NCI-H82 (cell line): Measurements from ENCODE around the gene LCORL.
A peak's percentile ranks its signal among the peaks of the same experiment; 100 is the strongest.
"Not testable (repeated sequence)": the region's sequence is repeated elsewhere in the genome, so short reads cannot be mapped to it uniquely, and the experiment has no call there.

Experiments used
- DNase-seq: peaks from one replicate; lab custom pipeline; 2025; lab: John Stamatoyannopoulos, UW

Gene LCORL

GRCh38 chr4:18020145-18020670, 1.3 kb downstream of the LCORL start:
- peak; percentile 54 for DNase-seq

GRCh38 chr4:18014269-18014668, 7.3 kb downstream of the LCORL start:
- DNase-seq = no peak

DNA sequence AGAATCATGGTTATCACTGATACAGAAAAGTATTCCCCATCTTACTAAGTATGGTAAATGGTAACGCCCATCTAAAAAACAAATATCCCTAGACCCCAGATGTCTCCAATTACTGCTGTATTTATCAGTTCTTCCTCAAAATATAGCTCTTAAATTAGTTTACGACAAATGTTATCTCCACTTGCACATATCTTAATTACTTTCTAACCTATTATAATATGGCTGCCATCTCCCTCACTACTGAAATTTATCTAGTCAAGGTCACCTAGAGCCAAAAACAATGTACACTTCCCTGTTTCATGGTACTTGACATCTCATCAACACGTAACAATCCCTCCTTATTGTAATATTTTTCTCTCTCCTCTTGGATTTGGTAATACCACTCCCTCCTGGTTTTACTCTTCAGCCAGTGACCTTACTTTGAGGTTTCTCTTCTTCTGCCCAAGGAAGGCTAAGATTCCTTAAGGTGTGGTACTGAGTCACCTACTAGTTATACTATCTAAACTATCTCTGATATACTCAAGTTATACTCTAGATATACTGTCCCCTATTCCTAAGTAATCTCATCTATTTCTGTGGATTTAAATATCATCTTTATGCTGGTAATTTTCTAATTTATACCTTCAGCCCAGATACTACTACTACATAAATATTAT, 8.6 kb downstream of the LCORL start:
- DNase-seq = no peak

DNA sequence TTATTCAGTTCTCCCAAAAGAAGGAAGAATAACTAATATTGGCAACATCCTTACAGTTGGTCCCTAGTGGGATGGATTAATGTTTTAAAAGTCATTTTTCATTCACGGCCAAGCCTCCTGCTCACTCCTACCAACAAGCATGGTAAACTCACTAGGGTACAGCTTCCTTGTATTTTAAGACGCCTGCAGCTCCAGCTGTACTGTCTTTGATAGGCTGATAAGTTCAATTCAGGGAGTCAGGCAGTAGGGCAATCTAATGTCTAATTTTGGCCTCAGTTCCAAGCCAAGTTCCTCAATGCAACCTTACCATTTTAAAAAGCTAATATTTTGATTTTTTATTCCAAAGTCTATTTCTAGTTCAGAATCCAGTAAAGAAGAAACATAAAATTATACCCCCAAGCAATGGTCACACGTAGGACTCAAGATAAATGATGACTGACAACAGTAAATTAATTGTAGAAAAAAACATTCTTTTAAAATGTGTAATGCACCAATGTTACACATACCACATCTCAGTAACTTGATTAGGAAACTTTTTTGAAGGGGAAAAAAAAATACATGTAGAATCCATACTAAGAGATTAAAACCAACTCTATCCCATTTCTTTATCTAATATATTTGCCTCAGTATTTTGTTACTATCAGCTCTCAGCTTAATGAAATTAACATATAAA, 9.3 kb downstream of the LCORL start:
- peak; percentile 16 for DNase-seq

- DNase-seq = no peak
These were observed 13.9 kb downstream of the LCORL start for GRCh38 chr4:18007625-18008024.

DNA sequence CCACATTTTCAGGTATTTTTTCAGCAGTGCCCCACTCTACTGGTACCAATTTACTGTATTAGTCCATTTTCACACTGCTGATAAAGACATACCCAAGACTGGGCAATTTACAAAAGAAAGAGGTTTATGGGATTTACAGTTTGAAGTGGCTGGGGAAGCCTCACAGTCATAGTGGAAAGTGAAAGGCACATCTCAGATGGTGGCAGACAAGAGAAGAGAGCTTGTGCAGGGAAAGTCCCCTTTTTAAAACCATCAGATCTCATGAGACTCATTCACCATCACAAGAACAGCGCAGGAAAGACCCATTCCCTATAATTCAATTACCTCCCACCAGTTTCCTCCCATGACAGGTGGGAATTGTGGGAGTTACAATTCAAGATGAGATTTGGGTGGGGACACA, 15.1 kb downstream of the LCORL start:
- not testable (repeated sequence) for DNase-seq

- no peak for DNase-seq
These were observed 24.4 kb downstream of the LCORL start for GRCh38 chr4:17997129-17997528.

DNA sequence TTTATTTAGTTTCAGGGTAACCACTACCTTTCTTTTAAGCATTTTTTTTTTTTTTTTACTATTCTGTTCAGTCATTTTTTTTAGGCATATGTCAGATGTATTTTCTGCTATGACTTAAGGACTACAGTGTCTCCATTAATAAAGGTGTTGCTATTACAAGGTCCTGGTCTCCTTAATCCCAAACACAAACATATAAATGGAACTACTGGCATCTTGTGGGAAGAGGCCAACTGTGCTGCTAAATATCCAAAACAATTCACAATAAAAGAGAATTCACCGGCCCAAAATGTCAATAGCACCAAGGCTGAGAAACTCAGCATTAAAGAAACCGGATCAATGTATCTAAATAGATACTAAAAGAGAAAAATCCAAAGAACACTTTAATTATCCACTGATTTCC, 26.4 kb downstream of the LCORL start:
- no peak for DNase-seq

DNA sequence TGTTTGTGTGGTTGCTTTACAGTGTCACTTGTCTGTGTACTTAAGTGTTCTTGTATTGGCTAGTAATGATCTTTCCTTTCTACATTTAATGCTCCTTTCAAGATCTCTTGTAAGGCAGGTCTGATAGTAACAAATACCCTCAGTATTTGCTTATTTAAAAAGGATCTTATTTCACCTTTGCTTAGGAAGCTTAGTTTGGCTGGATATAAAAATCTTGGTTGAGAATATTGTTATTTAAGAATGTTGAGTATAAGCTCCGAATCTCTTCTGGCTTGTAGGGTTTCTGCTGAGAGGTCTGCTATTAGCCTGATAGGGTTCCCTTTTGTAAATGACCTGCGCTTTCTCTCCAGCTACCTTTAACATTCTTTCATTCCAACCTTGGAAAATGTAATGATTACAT, 35.7 kb downstream of the LCORL start:
- no peak for DNase-seq

- DNase-seq = no peak
These were observed 40.5 kb downstream of the LCORL start for GRCh38 chr4:17981063-17981462.

- no peak for DNase-seq
These were observed 52.8 kb downstream of the LCORL start for GRCh38 chr4:17968721-17969120.

GRCh38 chr4:17967078-17967477, 54.5 kb downstream of the LCORL start:
- DNase-seq = no peak

- no peak for DNase-seq
These were observed 55.2 kb downstream of the LCORL start for GRCh38 chr4:17966312-17966711.

- DNase-seq = no peak
These were observed 57.0 kb downstream of the LCORL start for GRCh38 chr4:17964576-17964975.

GRCh38 chr4:17962171-17962570, 59.4 kb downstream of the LCORL start:
- DNase-seq = no peak

- DNase-seq = no peak
These were observed 60.3 kb downstream of the LCORL start for GRCh38 chr4:17961249-17961648.

DNA sequence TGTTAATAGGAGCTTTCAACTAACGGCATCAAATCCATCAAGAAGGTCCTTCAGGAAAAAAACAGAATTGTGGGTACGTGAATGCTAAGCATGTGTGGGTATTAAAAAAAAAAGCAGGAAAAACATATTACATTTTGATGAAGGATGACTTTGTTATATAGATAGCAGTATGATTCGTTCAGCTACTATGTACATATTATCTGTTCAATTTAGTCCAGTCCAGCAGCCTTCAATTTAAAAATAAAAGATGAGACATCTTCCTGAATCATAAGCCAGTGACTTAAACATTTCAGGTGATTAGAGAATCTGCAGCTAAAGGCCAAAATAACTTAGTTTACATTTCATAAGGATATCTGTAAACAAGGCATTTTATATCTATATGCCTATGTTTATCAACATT, 63.4 kb downstream of the LCORL start:
- no peak for DNase-seq

- no peak for DNase-seq
These were observed 63.9 kb downstream of the LCORL start for GRCh38 chr4:17957688-17958087.

- no peak for DNase-seq
These were observed 65.3 kb downstream of the LCORL start for GRCh38 chr4:17956245-17956644.

DNA sequence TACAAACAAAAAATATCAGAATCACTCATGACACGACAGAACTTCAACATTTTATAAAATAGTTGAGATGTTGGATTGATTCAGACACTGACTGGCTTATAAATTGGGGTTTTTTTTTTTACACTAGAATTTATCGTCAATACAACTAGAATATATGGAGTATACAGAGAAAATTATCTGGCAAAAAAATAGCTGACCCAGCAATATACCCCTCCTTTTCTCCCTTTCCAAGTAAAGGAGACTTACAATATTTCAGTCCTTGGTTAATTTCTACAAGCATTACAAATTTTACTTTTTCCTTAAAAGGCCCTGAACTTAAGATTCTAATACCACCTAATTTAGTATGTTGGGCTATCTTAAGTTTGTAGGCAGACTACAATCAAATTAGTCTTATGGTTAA, 76.3 kb downstream of the LCORL start:
- DNase-seq = no peak

DNA sequence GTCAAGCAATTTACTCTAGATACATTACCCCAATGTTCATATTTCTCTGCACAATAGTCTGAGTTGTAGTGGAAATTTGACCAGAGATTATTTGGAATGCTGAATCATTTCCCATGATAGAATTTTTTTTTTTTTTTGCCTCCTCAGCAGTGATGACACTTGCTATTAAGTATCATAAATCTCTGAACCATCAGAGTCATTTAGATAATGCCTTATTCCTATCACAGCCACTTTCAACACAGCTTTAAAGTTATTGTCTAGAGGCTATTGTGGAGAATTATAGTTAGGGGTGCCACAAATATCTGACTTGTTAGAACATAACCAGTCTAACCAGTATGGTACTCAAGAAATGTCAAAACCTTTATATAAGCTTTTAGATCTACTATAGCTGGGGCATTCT, 79.8 kb downstream of the LCORL start:
- no peak for DNase-seq

- DNase-seq = no peak
These were observed 82.5 kb downstream of the LCORL start for GRCh38 chr4:17939054-17939453.

DNA sequence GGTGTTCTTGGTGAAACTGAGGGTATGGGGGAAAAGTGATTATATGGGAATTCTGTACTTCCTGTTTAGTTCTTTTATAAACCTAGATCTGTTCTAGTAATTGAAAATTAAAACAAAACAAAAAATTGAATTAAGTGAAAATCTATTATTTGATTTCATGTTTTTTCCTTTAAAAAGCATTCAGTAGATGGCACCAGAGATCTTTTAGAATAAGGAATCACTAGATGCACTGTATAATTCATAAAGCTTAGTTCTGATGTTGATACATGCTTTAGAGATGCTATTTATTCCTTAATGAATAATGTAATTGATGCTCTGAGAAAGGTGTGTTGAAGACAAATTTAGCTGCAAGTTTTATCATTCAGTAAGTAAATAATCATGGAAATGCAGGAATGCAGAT, 87.3 kb downstream of the LCORL start:
- DNase-seq = no peak

DNA sequence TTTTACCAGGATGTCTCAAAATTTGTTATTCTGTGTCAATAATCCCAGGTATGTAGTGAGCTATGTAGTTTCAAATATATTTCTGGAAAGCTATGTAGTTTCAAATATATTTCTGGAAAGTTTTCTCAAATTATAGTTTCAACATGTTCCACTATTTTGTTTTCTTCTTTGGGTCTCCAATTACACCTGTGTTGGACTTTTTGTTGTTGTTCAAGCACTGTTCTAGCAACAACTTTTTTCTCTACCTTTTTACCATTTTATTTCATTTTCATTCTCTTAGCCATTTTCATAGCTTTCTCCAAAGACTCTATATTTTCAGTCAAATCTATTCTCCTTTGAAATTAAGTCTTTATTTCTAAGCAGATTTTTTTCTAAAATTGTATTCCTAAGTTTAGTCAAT, 88.4 kb downstream of the LCORL start:
- DNase-seq = no peak
